GM12865 (cell line): ENCODE results near the gene FKBP10.
A peak's percentile ranks its signal among the peaks of the same experiment; 100 is the strongest.

Experiments used
- DNase-seq: peaks from one replicate; pipeline ENCODE4 v3.0.0; 2010; ENCODE audit warnings: low read depth
- H3K4me3 ChIP-seq: 2 replicates; pipeline ENCODE4 v1.5.1; 2011; ENCODE audit warnings: mild to moderate bottlenecking, low read depth, low read length, control low read depth
- TF ChIP-seq, protein P1 (sequence below): IDR thresholded peaks from 2 replicates; pipeline ENCODE4 v1.5.1; 2011; ENCODE audit warnings: low read length, control low read depth, low read depth, inconsistent platforms; ENCODE audit not compliant: insufficient read depth; ENCODE audit errors: missing control alignments

The FKBP10 gene

DNA sequence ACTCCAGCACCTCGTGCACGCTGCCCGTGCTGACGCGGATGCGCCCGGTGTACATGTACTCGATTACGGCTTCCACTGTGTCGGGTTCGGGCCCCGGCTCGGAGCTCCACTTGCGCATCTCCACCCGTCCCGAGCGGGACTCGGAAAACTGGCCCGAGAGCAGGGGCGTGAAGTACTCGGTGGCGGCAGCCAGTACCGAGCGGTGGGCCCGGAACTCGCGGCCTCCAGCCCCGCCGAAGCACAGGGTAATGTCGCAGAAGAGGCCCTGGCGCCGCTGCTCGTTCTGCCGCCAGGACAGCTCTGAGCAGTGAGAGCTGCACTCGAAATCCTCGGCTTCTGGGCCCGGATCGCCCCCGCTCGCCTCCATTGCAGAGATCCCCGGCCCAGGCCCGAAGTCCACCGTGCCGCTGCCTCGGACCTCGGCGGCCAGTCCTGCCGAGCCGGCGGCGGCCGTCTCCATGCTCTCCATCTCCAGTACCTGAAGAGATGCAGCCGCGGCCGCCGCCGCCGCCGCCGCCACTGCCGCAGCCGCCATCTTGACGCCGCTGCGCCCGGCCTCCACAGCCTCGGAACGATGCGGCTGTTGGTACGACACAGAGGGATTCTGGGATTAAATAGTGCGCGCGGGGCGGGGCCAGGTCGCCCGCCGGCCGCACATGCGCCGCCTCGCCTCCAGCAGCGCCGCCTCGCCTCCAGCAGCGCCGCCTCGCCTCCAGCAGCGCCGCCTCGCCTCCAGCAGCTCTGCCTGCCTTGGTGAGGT, 52.2 kb downstream of the FKBP10 start, which contains the start of gene KLHL11:
Gene KLHL11, minus strand, starts transcription at position 588 of the 760 bp plus-strand sequence. Its CDS starts 53 bp downstream, at position 535.
- H3K4me3 ChIP-seq: peak within 1 kb of the TSS; percentile 74
- DNase-seq: peak; percentile 94
- TF ChIP-seq, protein P1, sequence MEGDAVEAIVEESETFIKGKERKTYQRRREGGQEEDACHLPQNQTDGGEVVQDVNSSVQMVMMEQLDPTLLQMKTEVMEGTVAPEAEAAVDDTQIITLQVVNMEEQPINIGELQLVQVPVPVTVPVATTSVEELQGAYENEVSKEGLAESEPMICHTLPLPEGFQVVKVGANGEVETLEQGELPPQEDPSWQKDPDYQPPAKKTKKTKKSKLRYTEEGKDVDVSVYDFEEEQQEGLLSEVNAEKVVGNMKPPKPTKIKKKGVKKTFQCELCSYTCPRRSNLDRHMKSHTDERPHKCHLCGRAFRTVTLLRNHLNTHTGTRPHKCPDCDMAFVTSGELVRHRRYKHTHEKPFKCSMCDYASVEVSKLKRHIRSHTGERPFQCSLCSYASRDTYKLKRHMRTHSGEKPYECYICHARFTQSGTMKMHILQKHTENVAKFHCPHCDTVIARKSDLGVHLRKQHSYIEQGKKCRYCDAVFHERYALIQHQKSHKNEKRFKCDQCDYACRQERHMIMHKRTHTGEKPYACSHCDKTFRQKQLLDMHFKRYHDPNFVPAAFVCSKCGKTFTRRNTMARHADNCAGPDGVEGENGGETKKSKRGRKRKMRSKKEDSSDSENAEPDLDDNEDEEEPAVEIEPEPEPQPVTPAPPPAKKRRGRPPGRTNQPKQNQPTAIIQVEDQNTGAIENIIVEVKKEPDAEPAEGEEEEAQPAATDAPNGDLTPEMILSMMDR: no peak

DNA sequence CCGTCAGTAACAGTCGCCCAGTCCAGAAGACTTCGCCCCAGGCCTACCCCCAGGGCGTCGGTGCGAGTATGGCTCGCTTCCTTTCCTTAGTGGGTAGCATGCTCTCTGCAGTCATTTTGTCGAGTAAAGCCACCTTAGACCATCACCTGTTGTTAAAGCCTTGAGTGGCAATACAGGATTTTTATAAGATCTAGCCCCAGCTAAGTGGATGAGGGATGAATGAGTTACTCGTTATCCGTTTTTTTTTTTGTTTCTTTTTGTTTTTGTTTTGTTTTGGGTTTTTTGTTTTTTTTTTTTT, 52.7 kb downstream of the FKBP10 start:
- DNase-seq: no peak
- TF ChIP-seq, protein P1: no peak
- peak overlapping the region; percentile 27 for H3K4me3 ChIP-seq

DNA sequence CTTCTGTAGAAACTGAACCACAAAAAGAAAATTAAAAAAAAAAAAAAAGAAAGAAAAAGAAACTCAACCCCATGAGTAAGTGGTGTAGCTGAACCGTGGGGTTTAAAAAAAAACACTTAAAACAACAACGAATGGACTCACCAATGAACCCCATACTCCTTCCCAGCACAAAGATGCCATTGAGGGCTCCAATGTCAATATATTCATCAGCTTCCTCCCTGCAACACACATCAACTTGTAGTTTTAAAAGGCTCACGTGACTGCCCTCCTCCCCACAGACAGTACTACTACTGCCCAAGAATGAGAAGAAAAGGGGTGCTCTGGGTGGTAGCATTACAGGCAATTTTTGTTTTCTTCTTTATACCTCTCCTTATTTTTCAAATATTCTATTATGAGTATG, 55.8 kb downstream of the FKBP10 start:
- no peak overlapping the region for H3K4me3 ChIP-seq
- TF ChIP-seq, protein P1: no peak
- DNase-seq: no peak

DNA sequence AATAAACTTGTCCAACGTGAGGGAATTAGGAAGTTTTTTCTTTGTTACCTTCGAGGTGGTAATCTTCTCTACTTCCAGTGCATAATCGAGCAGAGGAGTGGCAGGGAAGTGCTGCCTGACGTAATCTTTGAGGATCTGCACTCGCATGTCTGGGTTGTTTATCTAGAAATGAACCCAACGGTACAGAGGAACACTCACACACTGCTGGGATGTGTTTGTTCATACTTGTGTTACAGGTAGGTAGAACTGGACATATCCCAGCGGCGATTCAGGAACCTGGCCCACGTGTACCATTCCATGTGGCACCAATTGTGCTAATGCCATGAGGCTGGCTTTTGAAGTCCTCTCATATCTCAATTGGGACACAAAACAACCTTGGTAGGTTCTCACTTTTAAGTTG, 56.6 kb downstream of the FKBP10 start:
- no peak for DNase-seq
- TF ChIP-seq, protein P1: no peak
- H3K4me3 ChIP-seq: no peak overlapping the region

DNA sequence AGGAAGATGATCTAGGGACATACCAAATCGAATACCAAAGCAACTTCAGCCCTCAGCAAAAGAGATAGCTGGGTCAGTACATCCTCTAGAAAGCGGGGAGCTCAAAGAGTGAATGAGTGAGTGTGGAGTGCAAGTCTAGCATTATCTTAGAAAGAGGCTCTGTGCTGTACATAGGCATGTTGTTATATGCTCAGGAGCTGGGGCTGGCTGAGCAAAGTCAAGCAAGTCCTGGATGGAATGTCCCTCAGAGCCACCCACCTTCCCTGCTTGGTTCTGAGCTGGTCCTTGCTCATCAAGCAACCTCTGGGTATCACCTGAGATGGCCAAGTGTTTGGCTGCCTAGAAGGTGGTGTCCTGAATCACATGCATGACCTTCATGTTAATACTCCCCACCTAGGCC, 57.3 kb downstream of the FKBP10 start:
- H3K4me3 ChIP-seq: no peak overlapping the region
- TF ChIP-seq, protein P1: no peak
- DNase-seq: no peak

- no peak for DNase-seq
- TF ChIP-seq, protein P1: no peak
- H3K4me3 ChIP-seq: no peak overlapping the region
Measured at GRCh38 chr17:41870627-41871026, 57.8 kb downstream of the FKBP10 start.

GRCh38 chr17:41871789-41872188, 59.0 kb downstream of the FKBP10 start:
- no peak for DNase-seq
- TF ChIP-seq, protein P1: no peak
- no peak overlapping the region for H3K4me3 ChIP-seq
